NB4 (cell line): ENCODE data around the gene PRPF6.

Source experiments
- DNase-seq: peaks from one replicate; pipeline ENCODE4 v3.0.0; 2010; ENCODE audit warnings: low read depth
- H3K4me3 ChIP-seq: one replicate; pipeline ENCODE4 v1.5.1; 2011; ENCODE audit warnings: mild to moderate bottlenecking, low read depth, low read length, moderate library complexity
- CTCF ChIP-seq: IDR thresholded peaks from one replicate; pipeline ENCODE4 v1.5.1; 2012; ENCODE audit warnings: low read depth, low read length
- MAX ChIP-seq: IDR thresholded peaks from 2 replicates; pipeline ENCODE4 v1.6.1; 2011; ENCODE audit warnings: low read depth, low read length
- MYC ChIP-seq: IDR thresholded peaks from 2 replicates; pipeline ENCODE4 v1.6.1; 2011; ENCODE audit warnings: low read depth, low read length
- POLR2A ChIP-seq: IDR thresholded peaks from 2 replicates; pipeline ENCODE4 v1.6.1; 2011; ENCODE audit warnings: mild to moderate bottlenecking; ENCODE audit not compliant: insufficient read length; ENCODE audit errors: extremely low read depth

PRPF6 gene

GRCh38 chr20:63942250-63942951 lies 38.5 kb upstream of the PRPF6 start:
- peak; percentile 50 for DNase-seq
- TF ChIP-seq MYC (no peak), CTCF (no peak), MAX (no peak), POLR2A (no peak)
- H3K4me3 ChIP-seq, result no peak overlapping the region

- H3K4me3 ChIP-seq, result no peak overlapping the region
- DNase-seq, result no peak
- TF ChIP-seq POLR2A (no peak), MAX (no peak), CTCF (no peak), MYC (no peak)
Observed at GRCh38 chr20:63942969-63943807, 37.7 kb upstream of the PRPF6 start.

GRCh38 chr20:63943808-63944077 lies 37.2 kb upstream of the PRPF6 start:
- H3K4me3 ChIP-seq, result no peak overlapping the region
- TF ChIP-seq POLR2A (no peak), MYC (no peak), CTCF (no peak), MAX (no peak)
- DNase-seq, result no peak

- H3K4me3 ChIP-seq, result no peak overlapping the region
- TF ChIP-seq MYC (no peak), MAX (no peak), POLR2A (no peak), CTCF (no peak)
- no peak for DNase-seq
Observed at GRCh38 chr20:63944078-63944941, 36.6 kb upstream of the PRPF6 start.

- H3K4me3 ChIP-seq, result no peak overlapping the region
- no peak for DNase-seq
- no peak for TF ChIP-seq POLR2A
- no peak for TF ChIP-seq CTCF
- TF ChIP-seq MAX, result no peak
- TF ChIP-seq MYC, result no peak
Observed at GRCh38 chr20:63945031-63945658, 35.8 kb upstream of the PRPF6 start.
